ENCODE results near the gene EFS.

The EFS gene

GRCh38 chr14:23324455-23324846 lies 40.5 kb downstream of the EFS start:
- DNase-seq = no peak

GRCh38 chr14:23323838-23324454 lies 41.0 kb downstream of the EFS start:
- DNase-seq = no peak

- no peak for DNase-seq
Observed at GRCh38 chr14:23322568-23323517, 42.1 kb downstream of the EFS start.

GRCh38 chr14:23321572-23322547 lies 43.1 kb downstream of the EFS start:
- DNase-seq = peak; percentile 27 to 65

- DNase-seq = peak; percentile 97 to 100
Observed at GRCh38 chr14:23320584-23321571, 44.1 kb downstream of the EFS start, which contains the start of gene PABPN1. PABPN1 (plus strand) TSS chr14:23321457; CDS start chr14:23321470, 13 bp downstream.

- DNase-seq = no peak
Observed at GRCh38 chr14:23319746-23320583, 45.0 kb downstream of the EFS start.

GRCh38 chr14:23316300-23316699 lies 48.7 kb downstream of the EFS start:
- no peak for DNase-seq

- DNase-seq = no peak
Observed at GRCh38 chr14:23310546-23310945, 54.4 kb downstream of the EFS start.

- no peak for DNase-seq
Observed at GRCh38 chr14:23308721-23309445, 56.1 kb downstream of the EFS start.

GRCh38 chr14:23307687-23308644 lies 57.0 kb downstream of the EFS start:
- no peak for DNase-seq

- no peak for DNase-seq
Observed at GRCh38 chr14:23307146-23307530, 57.8 kb downstream of the EFS start.

GRCh38 chr14:23306412-23307145 lies 58.4 kb downstream of the EFS start, which contains the start of gene BCL2L2:
BCL2L2 (plus strand) TSS chr14:23306833; CDS start chr14:23307768, 935 bp downstream.
- DNase-seq = peak; percentile 41 to 63

Data from bone marrow (tissue), 2 donors.